Breast epithelium (tissue), 3 donors: ENCODE data around the gene GNB1L.

Experiments
- CTCF ChIP-seq, 3 donors: fragments of 450-650 bp; IDR thresholded peaks; one replicate each; pipeline ENCODE4 v1.5.1; 2016 to 2017; ENCODE audit warnings: antibody characterized with exemption in 3 of 3, mild to moderate bottlenecking in 3 of 3, moderate library complexity in 3 of 3
- POLR2A ChIP-seq: fragments of 450-650 bp; IDR thresholded peaks from one replicate; pipeline ENCODE4 v1.6.1; 2016; ENCODE audit warnings: antibody characterized with exemption, mild to moderate bottlenecking, moderate library complexity

DNA sequence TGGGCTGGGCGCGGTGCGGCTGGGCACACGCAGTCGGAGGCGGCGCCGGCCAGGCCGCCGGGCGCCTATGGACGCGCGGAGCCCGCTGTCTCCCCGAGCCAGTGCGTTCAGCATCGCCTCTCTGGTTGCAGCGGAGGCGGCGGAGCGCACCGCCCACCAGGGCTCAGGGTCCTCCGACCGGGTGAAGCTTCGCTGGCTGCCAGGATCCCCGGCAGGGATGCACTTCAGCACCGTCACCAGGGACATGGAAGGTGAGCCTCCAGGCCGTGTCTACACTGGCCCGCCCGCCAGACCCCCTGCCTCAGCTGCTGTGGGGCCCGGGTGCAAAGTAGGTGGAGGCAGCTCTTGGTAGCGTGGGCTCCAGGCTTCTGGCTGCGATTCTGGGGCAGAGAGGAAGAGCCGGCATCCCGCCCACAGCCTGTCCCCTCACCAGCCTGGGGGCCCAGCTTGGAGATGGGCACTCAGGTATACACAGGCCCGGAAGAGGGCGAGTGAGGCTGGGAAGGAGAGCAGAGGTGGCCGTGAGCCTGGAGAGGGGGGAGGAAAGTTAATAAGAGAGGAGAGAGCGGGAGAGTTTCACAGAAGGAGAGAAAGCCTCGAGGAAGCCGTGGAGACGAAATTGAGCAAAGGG is 95.1 kb downstream of the GNB1L start:
- TF ChIP-seq CTCF (IDR thresholded peaks at IDR 0.05) (no peak), POLR2A (no peak)
